H1 (cell line): ENCODE measurements around the gene ATG16L1. TPM values are rescaled to one million over a fixed set of nuclear protein-coding genes. Genes with fewer than 3 reads are reported as not detected.

Experiments
- CTCF ChIA-PET: fragments of 300-600 bp; sonication (Branson Sonifier 250); formaldehyde crosslinking; loops from one replicate; lab custom pipeline; 2021; ENCODE audit not compliant: partially characterized antibody; lab: Charles Lee
- POLR2A ChIA-PET: fragments of 300-600 bp; sonication (Branson Sonifier 250); formaldehyde crosslinking; loops from one replicate; lab custom pipeline; 2021; ENCODE audit warnings: inconsistent platforms; ENCODE audit not compliant: partially characterized antibody; lab: Charles Lee
- DNase-seq, 2 experiments: peaks; one replicate each; pipeline versions ENCODE4 v3.0.0 to v3.0.0-alpha.2; 2010 to 2022; ENCODE audit warnings: low spot score in 2 of 2, low read depth in 1 of 2, mixed read lengths in 1 of 2
- FAIRE-seq: peaks from 2 replicates; lab custom pipeline; 2011; peaks lifted over from hg19 to GRCh38; lab: Jason Lieb, UNC
- H2AFZ ChIP-seq: 2 replicates; pipeline ENCODE4 v1.8.1; 2012; ENCODE audit warnings: low read length, inconsistent platforms
- H2AK5ac ChIP-seq: 2 replicates; pipeline ENCODE4 v1.6.1; 2013; ENCODE audit warnings: low read depth, low read length
- H2BK120ac ChIP-seq: replicated peaks from 2 replicates; pipeline ENCODE3; 2013; ENCODE audit warnings: low read depth, low read length, inconsistent platforms
- H2BK12ac ChIP-seq: 2 replicates; pipeline ENCODE4 v1.6.1; 2013; ENCODE audit warnings: low read depth, low read length
- H2BK15ac ChIP-seq: 2 replicates; pipeline ENCODE4 v1.6.1; 2013; ENCODE audit warnings: low read length
- H2BK20ac ChIP-seq: 2 replicates; pipeline ENCODE4 v1.6.1; 2013; ENCODE audit warnings: low read length
- H2BK5ac ChIP-seq: 2 replicates; pipeline ENCODE4 v1.6.1; 2013; ENCODE audit warnings: low read depth, low read length
- H3K14ac ChIP-seq: 2 replicates; pipeline ENCODE4 v1.6.1; 2013; ENCODE audit warnings: inconsistent platforms; ENCODE audit not compliant: insufficient read length
- H3K18ac ChIP-seq: 2 replicates; pipeline ENCODE4 v1.6.1; 2013; ENCODE audit warnings: low read length; ENCODE audit errors: extremely low read depth
- H3K23ac ChIP-seq: 2 replicates; pipeline ENCODE4 v1.6.1; 2013; ENCODE audit warnings: inconsistent platforms; ENCODE audit not compliant: insufficient read length
- H3K23me2 ChIP-seq: 2 replicates; pipeline ENCODE4 v1.6.1; 2013; ENCODE audit warnings: low read depth, low read length
- H3K27ac ChIP-seq: 2 replicates; pipeline ENCODE4 v1.6.1; 2011; ENCODE audit warnings: low read depth, low read length, inconsistent platforms
- H3K27me3 ChIP-seq, 4 experiments: replicated peaks in 1 of 4; 1 replicate in 1 of 4; 2 replicates in 3 of 4; pipeline versions ENCODE4 v1.6.1 to v1.8.1; 2011 to 2013; ENCODE audit warnings: low read length in 3 of 4, mild to moderate bottlenecking in 3 of 4, inconsistent platforms in 2 of 4, mixed read lengths in 2 of 4, moderate library complexity in 1 of 4; ENCODE audit not compliant: control insufficient read depth in 3 of 4, insufficient read depth in 3 of 4; ENCODE audit errors: extremely low read depth in 1 of 4
- H3K36me3 ChIP-seq, 4 experiments: 2 replicates each; pipeline versions ENCODE4 v1.6.1 to v1.8.1; 2011 to 2013; ENCODE audit warnings: mild to moderate bottlenecking in 4 of 4, low read length in 3 of 4, moderate library complexity in 2 of 4, control low read depth in 1 of 4, inconsistent platforms in 1 of 4; ENCODE audit not compliant: insufficient read depth in 4 of 4, control insufficient read depth in 2 of 4
- H3K4ac ChIP-seq: replicated peaks from 2 replicates; pipeline ENCODE3; 2013; ENCODE audit warnings: low read length, low read depth, mixed read lengths, inconsistent platforms; ENCODE audit not compliant: insufficient read length
- H3K4me1 ChIP-seq, 4 experiments: replicated peaks in 1 of 4; 1 replicate in 1 of 4; 2 replicates in 3 of 4; pipeline versions ENCODE4 v1.6.1 to v1.8.1; 2011 to 2013; ENCODE audit warnings: low read length in 3 of 4, inconsistent platforms in 2 of 4, mixed read lengths in 1 of 4; ENCODE audit not compliant: insufficient read depth in 4 of 4, control insufficient read depth in 3 of 4
- H3K4me2 ChIP-seq, 2 experiments: 2 replicates each; pipeline versions ENCODE4 v1.6.1 to v1.8.1; 2011 to 2013; ENCODE audit warnings: low read depth in 2 of 2, low read length in 2 of 2, control low read depth in 1 of 2, inconsistent platforms in 1 of 2, mild to moderate bottlenecking in 1 of 2; ENCODE audit not compliant: insufficient read depth in 1 of 2
- H3K4me3 ChIP-seq, 4 experiments: fragments of 200-600, 300-600 bp in 1 of 4; sonication (generic), shearing (Covaris generic), sonication (Bioruptor Twin) in 1 of 4; 2 replicates each; pipeline versions ENCODE4 v1.5.1 to v1.8.1; 2011 to 2016; ENCODE audit warnings: low read length in 4 of 4, low read depth in 3 of 4, control low read depth in 2 of 4, inconsistent platforms in 2 of 4, mild to moderate bottlenecking in 2 of 4, mixed read lengths in 1 of 4, moderate library complexity in 1 of 4; ENCODE audit not compliant: insufficient read depth in 2 of 4; ENCODE audit errors: extremely low read depth in 1 of 4
- H3K56ac ChIP-seq: replicated peaks from 2 replicates; pipeline ENCODE3; 2013; ENCODE audit warnings: low read depth, mild to moderate bottlenecking, mixed read lengths, low read length, inconsistent platforms; ENCODE audit not compliant: insufficient read length
- H3K79me1 ChIP-seq: 2 replicates; pipeline ENCODE4 v1.6.1; 2013; ENCODE audit warnings: low read depth, low read length, control low read depth
- H3K79me2 ChIP-seq, 2 experiments: 2 replicates each; pipeline versions ENCODE4 v1.6.1 to v1.8.1; 2012 to 2013; ENCODE audit warnings: low read length in 2 of 2, mild to moderate bottlenecking in 2 of 2, inconsistent platforms in 1 of 2; ENCODE audit not compliant: insufficient read depth in 2 of 2, control insufficient read depth in 1 of 2
- H3K9ac ChIP-seq, 4 experiments: replicated peaks in 1 of 4; 1 replicate in 1 of 4; 2 replicates in 3 of 4; pipeline versions ENCODE4 v1.6.1 to v1.8.1; 2011 to 2013; ENCODE audit warnings: low read depth in 3 of 4, low read length in 3 of 4, control low read depth in 2 of 4, mild to moderate bottlenecking in 2 of 4, moderate library complexity in 2 of 4, inconsistent platforms in 1 of 4; ENCODE audit errors: extremely low read depth in 1 of 4
- H3K9me3 ChIP-seq, 2 experiments: 2 replicates each; pipeline versions ENCODE4 v1.6.1 to v1.8.1; 2012 to 2013; ENCODE audit warnings: mild to moderate bottlenecking in 2 of 2, moderate library complexity in 2 of 2, control low read depth in 1 of 2, inconsistent platforms in 1 of 2, low read depth in 1 of 2, low read length in 1 of 2, mixed read lengths in 1 of 2; ENCODE audit not compliant: insufficient read depth in 2 of 2
- H4K20me1 ChIP-seq, 2 experiments: replicated peaks in 1 of 2; 2 replicates each; pipeline versions ENCODE3 to v1.8.1; 2011 to 2013; ENCODE audit warnings: inconsistent platforms in 2 of 2, low read length in 2 of 2, mild to moderate bottlenecking in 1 of 2; ENCODE audit not compliant: insufficient read depth in 2 of 2, control insufficient read depth in 1 of 2
- H4K5ac ChIP-seq: 2 replicates; pipeline ENCODE4 v1.6.1; 2013; ENCODE audit warnings: low read length, low read depth, mixed read lengths, inconsistent platforms; ENCODE audit not compliant: insufficient read length
- H4K8ac ChIP-seq: 2 replicates; pipeline ENCODE4 v1.8.0; 2013; ENCODE audit warnings: mild to moderate bottlenecking, moderate library complexity, low read length, inconsistent platforms; ENCODE audit not compliant: insufficient read depth; ENCODE audit errors: extremely low read depth
- H4K91ac ChIP-seq: replicated peaks from 2 replicates; pipeline ENCODE3; 2013; ENCODE audit warnings: low read length, mixed read lengths, inconsistent platforms; ENCODE audit not compliant: insufficient read length
- GABPA ChIP-seq: IDR thresholded peaks from 2 replicates; pipeline ENCODE4 v1.6.1; 2011; ENCODE audit warnings: mild to moderate bottlenecking, low read length, moderate library complexity, borderline replicate concordance; ENCODE audit not compliant: insufficient read depth
- RXRA ChIP-seq: IDR thresholded peaks from 2 replicates; pipeline ENCODE4 v1.6.1; 2011; ENCODE audit warnings: low read depth, mild to moderate bottlenecking, low read length, moderate library complexity; ENCODE audit not compliant: insufficient read depth
- polyA plus RNA-seq, 7 experiments: library from polyadenylated mRNA; depleted of rRNA in 3 of 7; stranded (reverse) in 5 of 7; unstranded in 2 of 7; fragments of >200 nt in 5 of 7; fragments of 200-250 nt in 2 of 7; gene quantifications; 1 replicate in 5 of 7; 2 replicates in 1 of 7; 4 replicates in 1 of 7; pipeline versions ENCODE4 v1.2.1 to v1.2.3, GENCODE V29; 2011 to 2013; ENCODE audit warnings: missing spikeins in 2 of 7, mixed read lengths in 2 of 7
- total RNA-seq: library from RNA; stranded (reverse); fragmentation: NEBNext Ultra II Directional; extraction: Animal tissue kit (Norgen Biotek cat#: 25700); gene quantifications from 2 replicates; pipeline ENCODE4 v1.2.1, GENCODE V29; 2021

The ATG16L1 gene
- total and polyA plus RNA-seq, 2 of the 8 experiments (the other 6 are each of a cell fraction or from before 2014, with no cell fraction given), result 18.3 to 31.0 TPM

DNA sequence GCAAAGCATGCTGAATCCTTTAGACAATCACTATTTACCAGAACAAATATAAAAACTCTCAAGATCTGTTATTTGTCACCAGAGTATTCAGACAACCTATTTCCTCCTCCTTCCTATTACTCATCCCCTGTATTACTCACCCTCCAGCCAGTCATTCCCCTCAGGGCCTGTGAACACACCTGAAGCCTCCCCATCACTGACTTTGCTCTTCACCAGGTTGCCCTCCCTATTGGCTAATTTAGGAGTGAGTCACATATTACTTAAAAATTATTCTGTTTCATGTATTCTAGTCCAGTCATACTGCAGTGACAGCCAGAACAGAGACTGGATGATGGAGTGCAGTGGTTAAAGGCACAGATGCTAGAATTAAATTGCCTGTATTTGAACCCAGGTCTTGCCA is 3.7 kb upstream of the ATG16L1 start:
- H3K4me3 ChIP-seq, result no peak overlapping the region
- peaks cover 8 to 14% of the 10 kb centered on the region in 2 experiments; a peak in 3 of 4 replicates for H3K9me3 ChIP-seq
- no peak overlapping the region for H2BK20ac ChIP-seq
- H3K4me2 ChIP-seq, result no peak overlapping the region
- H3K18ac ChIP-seq, result no peak overlapping the region
- peaks cover 0 to 1% (median 0%) of the 10 kb centered on the region in 4 experiments; a peak in 1 of 7 replicates for H3K27me3 ChIP-seq
- no peak overlapping the region for H3K56ac ChIP-seq
- H3K9ac ChIP-seq, result no peak overlapping the region
- no peak for DNase-seq
- no peaks in the 10 kb centered on the region for H4K20me1 ChIP-seq
- H2BK12ac ChIP-seq, result no peak overlapping the region
- POLR2A ChIA-PET, result no interaction called here
- no peak overlapping the region for H4K8ac ChIP-seq
- no peak overlapping the region for H3K23ac ChIP-seq
- H3K36me3 ChIP-seq, result no peaks in the 10 kb centered on the region
- no peaks in the 10 kb centered on the region for H3K79me1 ChIP-seq
- no peak overlapping the region for H3K14ac ChIP-seq
- FAIRE-seq, result no peak
- no peaks in the 10 kb centered on the region; the same call in 1 of the 2 replicates for H3K23me2 ChIP-seq
- H2BK15ac ChIP-seq, result no peak overlapping the region
- CTCF ChIA-PET, result interaction anchor here (2.0 kb wide), 1 partner anchor 149 kb away, joined by 6 read pairs; no protein-coding TSS in a partner anchor
- H2BK120ac ChIP-seq, result no peak overlapping the region
- no peaks in the 10 kb centered on the region for H3K4me1 ChIP-seq
- H4K91ac ChIP-seq, result no peak overlapping the region
- no peak overlapping the region for H4K5ac ChIP-seq
- no peak overlapping the region for H3K27ac ChIP-seq
- H3K4ac ChIP-seq, result no peak overlapping the region
- H2AFZ ChIP-seq, result no peak overlapping the region
- H2AK5ac ChIP-seq, result no peak overlapping the region
- no peak overlapping the region for H2BK5ac ChIP-seq
- TF ChIP-seq RXRA (no peak), GABPA (no peak)
- TF ChIP-seq, all 59 proteins: peak for 0
- H3K79me2 ChIP-seq, result peaks cover 6 to 9% of the 10 kb centered on the region in 2 experiments; a peak in 3 of 4 replicates
